ENCODE measurements around the gene LEP.
A peak's percentile ranks its signal among the peaks of the same experiment; 100 is the strongest.
"Not testable (repeated sequence)": the region's sequence is repeated elsewhere in the genome, so short reads cannot be mapped to it uniquely, and the experiment has no call there.

LEP gene

GRCh38 chr7:128211626-128212025 lies 29.5 kb upstream of the LEP start:
- no peak for DNase-seq

GRCh38 chr7:128214463-128214862 lies 26.6 kb upstream of the LEP start:
- DNase-seq: no peak

- no peak for DNase-seq
Measured at GRCh38 chr7:128215281-128215680, 25.8 kb upstream of the LEP start.

- DNase-seq: no peak
Measured at GRCh38 chr7:128215739-128216138, 25.3 kb upstream of the LEP start.

- peak; percentile 96 for DNase-seq
Measured at GRCh38 chr7:128217030-128217805, 23.9 kb upstream of the LEP start.

- peak; percentile 60 for DNase-seq
Measured at GRCh38 chr7:128217967-128218652, 23.0 kb upstream of the LEP start.

DNA sequence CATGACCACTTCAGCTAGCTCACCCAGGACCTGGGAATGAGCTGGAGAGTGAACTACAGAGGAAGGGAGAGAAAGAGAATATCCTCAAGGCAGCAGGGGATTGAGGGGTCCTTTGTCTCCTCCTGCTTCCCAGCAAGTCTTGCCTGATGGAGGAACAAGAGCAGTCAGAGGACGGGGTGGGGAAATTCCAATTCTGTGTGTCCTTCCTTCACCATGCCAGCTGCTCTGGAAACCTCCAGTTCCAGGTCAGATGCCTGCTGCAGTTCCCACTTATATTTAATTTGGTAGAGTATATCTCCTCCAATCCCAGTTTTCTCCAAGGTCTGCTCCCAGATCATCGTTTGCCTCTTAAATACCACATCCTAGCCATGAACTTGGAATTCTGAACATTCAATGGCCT lies 21.4 kb upstream of the LEP start:
- DNase-seq: no peak

- DNase-seq: peak; percentile 26
Measured at GRCh38 chr7:128221929-128222403, 19.1 kb upstream of the LEP start.

GRCh38 chr7:128226132-128226980 lies 14.7 kb upstream of the LEP start:
- DNase-seq: no peak

- DNase-seq: no peak
Measured at GRCh38 chr7:128227271-128227670, 13.8 kb upstream of the LEP start.

DNA sequence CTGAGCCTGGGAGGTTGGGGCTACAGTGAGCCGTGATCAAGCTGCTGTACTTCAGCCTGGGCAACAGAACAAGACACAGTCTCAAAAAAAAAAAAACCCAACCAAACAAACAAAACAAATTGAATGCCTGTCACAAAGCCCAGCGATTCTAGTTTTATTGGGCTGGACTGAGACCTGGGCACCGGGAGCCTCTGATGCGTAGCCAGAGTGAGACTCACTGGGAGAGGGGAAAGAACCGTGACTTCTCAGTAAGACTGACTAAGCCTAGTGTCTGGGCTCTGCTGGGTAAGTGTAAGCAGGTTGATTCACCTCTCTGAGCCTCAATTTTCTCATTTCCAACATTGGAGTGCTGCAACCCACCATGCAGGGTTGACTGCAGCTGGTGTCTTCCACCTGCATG lies 10.1 kb upstream of the LEP start:
- DNase-seq: no peak

DNA sequence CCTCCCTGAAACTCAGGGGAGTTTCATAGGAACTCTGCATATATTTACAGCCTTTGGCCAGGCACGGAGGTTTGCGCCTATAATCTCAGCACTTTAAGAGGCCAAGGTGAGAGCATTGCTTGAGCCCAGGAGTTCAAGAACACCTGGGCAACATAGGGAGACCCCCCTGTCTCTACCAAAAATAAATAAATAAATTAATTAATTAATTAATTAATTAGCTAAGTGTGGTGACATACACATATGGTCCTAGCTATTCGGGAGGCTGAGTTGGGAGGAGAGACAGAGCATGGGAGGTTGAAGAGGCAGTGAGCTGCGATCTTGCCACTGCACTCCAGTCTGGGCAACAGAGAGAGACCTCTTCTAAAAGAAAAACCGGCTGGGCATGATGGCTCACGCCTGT lies 9.4 kb upstream of the LEP start:
- DNase-seq: no peak

- no peak for DNase-seq
Measured at GRCh38 chr7:128233471-128233870, 7.6 kb upstream of the LEP start.

DNA sequence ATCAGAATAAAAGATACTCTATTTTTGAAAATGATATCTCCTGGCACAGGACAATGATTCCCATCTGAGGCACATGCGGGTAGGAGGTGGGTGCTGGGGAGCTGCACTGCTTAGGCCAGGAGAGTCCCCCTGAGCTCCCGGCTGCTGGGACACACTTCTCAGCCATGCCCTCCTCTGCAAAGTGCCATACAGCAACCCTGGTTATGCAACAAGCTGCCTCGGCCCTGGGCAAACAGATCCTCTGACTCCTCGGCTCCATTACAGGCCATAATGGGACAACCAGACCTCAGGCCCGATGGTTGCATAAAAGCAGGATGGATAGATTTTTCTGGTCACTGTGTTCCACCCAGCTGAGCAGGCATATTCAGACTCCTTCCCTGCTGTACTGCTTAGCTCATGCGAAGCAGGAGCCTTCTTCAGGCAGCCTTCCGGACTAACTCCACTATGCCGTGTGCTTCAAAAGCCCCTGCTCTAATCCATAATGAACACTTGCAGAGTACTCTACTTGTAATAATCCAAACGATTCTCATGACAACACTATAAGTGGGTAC lies 6.5 kb upstream of the LEP start:
- DNase-seq: no peak

DNA sequence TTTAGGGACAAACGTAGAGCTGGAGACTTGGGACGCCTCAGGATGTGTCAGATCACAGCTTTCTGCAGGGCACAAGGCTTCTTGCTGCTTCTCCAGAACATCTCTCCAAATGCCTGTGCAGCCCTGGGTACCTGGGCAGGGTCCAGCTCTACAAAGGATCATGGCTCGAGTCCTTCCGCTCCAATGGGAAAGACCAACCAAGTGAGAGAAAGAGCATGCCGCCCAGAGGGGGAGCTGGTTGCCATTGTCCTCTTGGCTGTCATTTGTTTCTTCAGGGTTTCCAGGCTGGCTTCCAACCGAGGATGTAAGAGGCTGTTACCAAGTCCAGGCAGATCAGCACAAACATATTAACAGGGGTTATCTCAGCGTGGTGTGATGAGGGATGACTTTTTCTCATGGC lies 5.6 kb upstream of the LEP start:
- no peak for DNase-seq

DNA sequence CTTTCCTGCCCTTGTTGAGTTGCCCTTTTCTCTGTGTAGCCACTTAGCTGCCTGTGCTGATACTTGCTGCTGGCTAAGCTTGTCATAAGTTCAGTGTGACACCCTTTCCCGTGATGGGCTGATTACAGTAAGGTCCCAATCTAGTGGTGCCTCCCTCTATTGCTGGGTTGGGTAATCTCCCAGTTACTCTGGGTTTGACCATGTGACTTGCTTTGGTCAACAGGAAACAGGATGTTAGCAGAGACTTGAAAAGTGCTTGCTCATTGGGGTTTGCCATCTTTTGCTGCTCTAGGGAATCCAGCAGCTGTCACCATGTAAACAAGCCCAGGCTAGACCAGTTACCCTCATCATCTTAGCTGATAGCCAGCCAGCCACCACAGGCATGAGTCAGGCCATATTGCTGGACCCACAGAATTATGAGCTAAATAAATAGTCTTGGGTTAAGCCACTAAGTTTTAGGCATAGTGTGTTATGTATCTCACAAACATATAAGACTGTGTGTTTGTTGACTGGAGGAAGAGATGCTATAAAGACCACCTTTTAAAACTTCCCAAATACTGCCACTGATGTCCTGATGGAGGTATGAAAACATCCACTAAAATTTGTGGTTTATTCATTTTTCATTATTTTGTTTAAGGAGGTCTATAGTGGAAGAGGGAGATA lies 4.0 kb upstream of the LEP start:
- DNase-seq: peak; percentile 99

DNA sequence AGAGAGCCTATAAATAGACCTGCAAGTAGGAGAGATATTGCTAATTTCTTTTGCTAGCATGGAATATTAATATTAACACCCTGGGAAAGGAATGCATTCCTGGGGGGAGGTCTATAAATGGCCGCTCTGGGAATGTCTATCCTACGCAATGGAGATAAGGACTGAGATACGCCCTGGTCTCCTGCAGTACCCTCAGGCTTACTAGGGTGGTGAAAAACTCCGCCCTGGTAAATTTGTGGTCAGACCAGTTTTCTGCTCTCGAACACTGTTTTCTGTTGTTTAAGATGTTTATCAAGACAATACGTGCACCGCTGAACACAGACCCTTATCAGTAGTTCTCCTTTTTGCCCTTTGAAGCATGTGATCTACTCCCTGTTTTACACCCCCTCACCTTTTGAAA lies 1.9 kb upstream of the LEP start:
- DNase-seq: not testable (repeated sequence)

GRCh38 chr7:128242661-128243060 lies 1.6 kb downstream of the LEP start:
- no peak for DNase-seq

DNA sequence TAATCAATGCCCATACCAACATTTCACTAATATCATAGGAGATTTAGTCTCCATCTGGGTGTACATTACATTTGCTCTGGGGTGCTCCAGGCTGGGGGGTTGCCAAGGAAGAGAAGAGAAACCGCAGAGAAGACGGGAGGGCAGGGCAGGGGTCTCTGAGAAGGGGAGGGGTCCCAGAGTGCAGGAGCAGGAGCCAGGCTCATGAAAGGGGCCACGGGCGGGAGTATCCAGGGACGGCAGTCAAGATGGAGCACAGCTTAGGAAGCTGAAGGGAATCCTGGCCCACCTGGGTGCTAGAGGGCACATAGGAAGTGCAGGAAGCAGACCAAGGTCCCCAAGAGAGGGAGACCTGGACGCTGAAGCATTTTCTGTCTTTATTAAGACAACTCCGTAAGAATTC lies 2.2 kb downstream of the LEP start:
- no peak for DNase-seq

GRCh38 chr7:128244861-128245260 lies 3.8 kb downstream of the LEP start:
- no peak for DNase-seq

- no peak for DNase-seq
Measured at GRCh38 chr7:128247108-128247507, 6.0 kb downstream of the LEP start.

DNA sequence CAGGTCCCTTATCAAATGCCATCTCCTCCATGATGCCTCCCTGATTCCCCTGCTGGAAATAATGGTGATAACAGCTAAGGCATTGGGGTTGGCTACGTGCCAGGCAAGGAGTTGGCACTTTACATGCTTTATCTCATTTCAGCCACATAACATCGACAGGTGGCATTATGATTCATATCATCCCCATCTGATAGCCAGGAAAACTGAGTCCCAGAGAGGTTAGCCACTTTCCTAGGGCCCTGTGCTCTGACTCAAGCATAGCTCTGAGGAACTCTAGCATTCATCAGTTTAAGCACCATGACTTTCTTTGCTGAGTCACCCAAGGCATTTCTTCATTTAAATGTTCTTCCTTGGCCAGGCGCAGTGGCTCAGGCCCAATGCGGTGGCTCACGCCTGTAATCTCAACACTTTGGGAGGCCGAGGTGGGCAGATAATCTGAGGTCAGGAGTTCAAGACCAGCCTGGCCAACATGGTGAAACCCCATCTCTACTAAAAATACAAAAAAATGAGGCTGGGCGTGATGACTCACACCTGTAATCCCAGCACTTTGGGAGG lies 6.6 kb downstream of the LEP start:
- peak; percentile 28 for DNase-seq
